NCI-H748 (cell line): ENCODE results near the gene LDLRAD3.

Source experiments
- DNase-seq: peaks from one replicate; lab custom pipeline; 2025; ENCODE audit not compliant: unreplicated experiment; lab: John Stamatoyannopoulos, UW

LDLRAD3 gene

GRCh38 chr11:36069576-36070212 lies 125.8 kb downstream of the LDLRAD3 start:
- peak; percentile 64 for DNase-seq

DNA sequence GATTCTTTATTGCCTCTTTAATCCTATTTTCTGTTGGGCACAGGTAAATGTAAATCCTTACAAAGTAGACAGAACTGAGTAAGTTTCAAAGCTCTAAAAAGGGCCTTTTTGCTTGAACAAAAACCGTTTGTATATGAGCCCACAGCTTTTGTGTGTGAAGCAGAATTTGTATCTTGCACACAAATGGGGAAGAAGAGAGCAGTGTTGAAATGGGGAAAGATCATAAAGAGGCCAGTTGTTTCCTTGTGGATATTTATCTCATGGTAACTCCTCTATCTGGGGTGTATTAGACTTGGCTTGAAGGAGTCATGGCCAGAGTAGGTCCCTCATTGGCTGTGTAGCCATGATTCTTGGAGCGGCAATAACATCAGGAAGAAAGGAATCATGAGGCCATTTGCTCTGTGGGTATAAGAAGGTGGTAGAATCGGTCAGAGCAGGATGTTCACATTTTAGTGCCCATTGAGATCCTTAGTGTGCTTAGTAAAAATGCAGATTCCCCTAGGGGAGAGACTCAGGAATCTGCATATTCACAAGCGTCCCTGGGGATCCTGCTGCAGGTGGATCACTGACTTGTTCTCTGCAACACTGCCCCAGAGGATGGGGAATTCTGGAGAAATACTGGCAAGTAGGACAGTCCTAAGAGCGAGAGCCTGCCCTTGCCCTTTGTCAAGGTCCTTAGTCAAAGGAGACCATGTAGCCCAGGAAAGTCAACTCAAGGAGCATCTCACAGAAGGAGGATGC lies 126.5 kb downstream of the LDLRAD3 start:
- DNase-seq, result no peak

DNA sequence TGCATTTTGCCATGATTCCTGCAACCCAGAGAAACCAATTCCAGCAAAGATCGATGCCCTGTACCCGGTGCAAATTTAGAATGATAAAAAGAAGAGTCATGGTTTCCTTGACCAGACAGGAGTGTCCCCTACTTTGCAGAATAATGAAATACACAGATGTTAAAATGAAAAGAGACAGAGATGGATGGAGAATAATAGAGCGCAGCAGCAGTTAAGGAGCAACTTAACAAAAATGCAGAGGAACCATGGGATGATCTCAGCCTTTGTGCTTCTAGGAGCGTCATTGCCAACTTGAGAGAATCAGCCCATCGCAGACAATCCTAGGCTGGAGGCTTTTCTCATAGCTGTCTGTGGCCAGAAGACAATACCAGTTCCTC lies 127.1 kb downstream of the LDLRAD3 start:
- no peak for DNase-seq

DNA sequence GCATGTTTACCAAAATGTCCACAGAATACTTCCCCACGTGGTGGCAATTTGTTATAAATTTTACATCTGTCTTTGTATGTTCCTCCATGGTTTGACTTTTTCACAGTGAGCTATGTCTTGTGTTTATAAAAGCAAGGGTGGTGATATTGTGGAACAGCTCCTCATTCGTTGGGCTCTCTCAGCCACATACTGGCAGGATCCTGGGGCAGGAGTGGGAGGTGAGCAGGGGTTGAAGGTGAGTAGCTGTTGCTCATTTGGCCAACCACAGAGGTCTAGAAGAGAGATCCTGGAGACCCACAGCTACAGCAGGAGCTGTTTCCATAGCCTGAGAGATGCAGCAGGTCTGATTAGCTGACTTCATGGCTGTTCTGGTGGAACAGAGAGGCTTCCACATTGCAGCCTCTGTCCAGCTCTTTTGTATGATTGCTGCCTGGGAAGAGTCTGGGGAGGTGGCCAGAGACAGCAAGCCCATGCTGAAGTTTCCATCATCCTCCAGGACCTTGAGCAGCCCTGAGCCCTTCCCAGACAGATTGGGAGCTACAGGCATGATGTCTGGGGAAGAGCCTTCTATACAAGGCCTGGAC lies 128.1 kb downstream of the LDLRAD3 start:
- no peak for DNase-seq

GRCh38 chr11:36073411-36074203 lies 129.7 kb downstream of the LDLRAD3 start:
- DNase-seq, result no peak

DNA sequence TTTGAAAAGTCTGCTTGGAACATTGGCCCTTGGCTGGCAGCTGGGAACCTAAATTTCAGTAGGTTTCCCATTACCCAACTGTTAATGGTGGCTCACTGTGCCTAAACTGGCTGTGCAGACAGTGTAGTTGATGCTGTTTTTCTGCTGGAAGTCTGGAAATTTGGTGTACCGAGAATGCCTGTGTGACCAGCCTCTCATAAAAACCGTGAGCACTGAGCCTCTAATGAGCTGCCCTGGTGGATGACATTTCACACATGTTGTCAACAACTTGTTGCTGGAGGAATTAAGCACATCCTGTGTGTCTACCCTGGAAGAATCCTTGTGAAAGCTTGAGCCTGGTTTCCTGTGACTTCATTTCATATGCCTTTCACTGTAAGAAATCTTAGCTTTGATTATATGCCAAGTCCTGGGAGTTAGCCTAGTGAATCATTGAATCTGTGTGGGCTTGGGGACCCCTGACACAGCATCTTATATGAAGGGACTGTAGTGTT lies 131.1 kb downstream of the LDLRAD3 start:
- no peak for DNase-seq

DNA sequence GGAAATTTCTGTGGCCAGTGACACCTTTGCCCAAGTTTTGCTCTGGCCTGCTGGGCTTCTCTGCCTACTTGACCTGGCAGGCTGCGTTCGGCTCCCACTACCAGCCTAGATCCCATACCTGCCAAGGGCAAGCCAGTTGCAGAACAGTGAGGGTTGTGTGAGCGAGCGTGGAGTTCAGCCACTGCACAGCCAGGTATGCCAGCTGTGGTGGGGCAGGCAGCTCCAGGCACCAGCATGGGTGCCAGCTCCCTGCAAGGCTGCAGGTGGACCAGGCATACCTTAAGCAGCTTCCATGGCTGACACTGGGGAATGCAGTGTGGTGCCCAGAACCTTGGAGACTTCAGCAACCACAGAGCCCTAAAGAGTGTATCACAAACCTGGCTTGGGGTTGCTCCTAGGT lies 133.5 kb downstream of the LDLRAD3 start:
- DNase-seq, result no peak

GRCh38 chr11:36077886-36078685 lies 134.2 kb downstream of the LDLRAD3 start:
- DNase-seq, result no peak

DNA sequence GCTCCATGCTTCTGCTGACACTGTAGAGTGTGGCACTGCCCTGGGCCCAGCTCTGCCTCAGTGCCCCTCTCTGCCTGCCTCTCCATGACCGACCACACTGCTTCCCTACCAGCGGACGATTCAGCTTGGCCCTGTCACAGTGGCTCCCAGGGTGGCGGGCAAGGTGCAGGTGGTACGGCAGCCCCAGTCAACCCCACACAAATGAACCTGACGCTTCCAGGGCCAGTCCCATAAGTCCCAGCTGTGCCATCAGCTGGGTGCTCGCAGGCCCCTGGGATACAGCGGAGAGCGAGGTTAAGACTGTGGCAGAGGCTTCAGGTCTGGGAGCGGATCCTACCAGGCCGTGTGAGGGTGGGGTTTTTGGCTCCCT lies 134.8 kb downstream of the LDLRAD3 start:
- no peak for DNase-seq

GRCh38 chr11:36079878-36080675 lies 136.2 kb downstream of the LDLRAD3 start:
- DNase-seq, result no peak

GRCh38 chr11:36081274-36081945 lies 137.5 kb downstream of the LDLRAD3 start:
- no peak for DNase-seq

DNA sequence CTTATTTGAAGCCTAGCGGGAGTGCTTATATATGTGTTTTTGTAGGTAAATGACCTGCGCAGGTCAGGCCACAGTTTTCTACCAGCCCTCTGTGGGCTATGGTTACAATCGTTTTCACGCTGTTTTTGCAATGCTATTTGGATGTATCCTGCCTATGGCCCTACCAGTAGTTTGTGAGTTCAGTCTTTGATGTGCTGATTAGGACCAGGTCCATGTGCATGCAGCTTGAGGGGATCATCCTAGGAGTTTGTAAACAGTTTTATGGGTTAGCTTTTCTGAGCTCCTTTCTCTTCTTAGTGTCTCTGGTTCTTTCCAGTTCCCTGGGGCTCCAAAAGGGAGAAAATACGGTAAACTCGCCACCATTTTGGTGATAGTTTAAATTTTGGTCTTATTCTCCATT lies 142.5 kb downstream of the LDLRAD3 start:
- no peak for DNase-seq

DNA sequence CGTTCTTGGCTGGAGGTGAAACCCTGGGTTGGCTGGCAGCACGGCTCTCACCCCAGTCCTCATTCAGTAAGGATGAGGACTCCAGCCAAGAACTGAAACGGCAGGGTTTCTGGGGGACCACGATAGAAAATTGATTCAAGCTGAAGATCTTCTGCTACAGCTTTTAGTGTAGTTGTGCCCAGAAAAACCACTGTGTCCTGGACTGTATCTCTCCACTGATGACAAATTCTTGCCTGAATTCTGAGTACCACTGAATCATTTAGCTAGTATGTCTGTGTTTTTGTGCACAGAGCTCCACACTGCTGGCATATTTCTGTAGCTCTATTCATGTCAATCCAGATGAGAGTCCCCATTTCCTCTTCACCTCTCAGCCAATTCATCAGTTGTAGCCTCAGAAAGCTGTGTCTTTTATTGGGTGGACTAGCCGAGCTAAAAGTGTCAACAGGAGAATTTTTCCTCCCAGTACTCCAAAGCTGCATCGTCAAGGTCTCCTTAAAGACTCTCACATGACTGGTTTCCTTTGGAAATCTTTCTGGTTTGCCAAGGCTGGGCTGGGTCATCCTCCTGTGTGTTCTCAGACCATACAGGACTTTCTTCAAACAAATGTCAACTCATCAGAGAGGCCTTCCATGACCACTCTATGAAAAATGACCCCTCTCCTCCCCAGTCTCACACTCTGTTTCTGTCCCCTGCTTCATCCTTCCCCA lies 144.6 kb downstream of the LDLRAD3 start:
- DNase-seq, result no peak

DNA sequence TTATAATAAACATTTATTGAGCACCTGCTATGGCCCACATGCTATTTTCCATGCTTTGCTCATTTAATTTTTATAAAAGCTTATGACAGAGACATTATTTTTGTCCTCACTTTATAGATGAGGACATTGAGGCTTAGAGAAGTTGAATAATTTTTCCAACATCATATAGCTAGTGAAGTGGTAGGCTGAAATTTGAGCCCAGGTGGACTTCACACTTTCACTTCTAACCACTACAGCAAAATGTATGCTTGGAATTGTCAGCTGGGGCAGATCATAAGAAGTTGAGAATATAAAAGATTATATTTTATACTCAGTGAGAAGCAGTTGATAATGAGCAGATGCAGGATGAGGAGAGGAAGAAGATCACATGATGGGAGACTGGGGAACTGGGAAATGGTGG lies 146.1 kb downstream of the LDLRAD3 start:
- no peak for DNase-seq

- DNase-seq, result no peak
Measured at GRCh38 chr11:36090356-36091109, 146.7 kb downstream of the LDLRAD3 start.

DNA sequence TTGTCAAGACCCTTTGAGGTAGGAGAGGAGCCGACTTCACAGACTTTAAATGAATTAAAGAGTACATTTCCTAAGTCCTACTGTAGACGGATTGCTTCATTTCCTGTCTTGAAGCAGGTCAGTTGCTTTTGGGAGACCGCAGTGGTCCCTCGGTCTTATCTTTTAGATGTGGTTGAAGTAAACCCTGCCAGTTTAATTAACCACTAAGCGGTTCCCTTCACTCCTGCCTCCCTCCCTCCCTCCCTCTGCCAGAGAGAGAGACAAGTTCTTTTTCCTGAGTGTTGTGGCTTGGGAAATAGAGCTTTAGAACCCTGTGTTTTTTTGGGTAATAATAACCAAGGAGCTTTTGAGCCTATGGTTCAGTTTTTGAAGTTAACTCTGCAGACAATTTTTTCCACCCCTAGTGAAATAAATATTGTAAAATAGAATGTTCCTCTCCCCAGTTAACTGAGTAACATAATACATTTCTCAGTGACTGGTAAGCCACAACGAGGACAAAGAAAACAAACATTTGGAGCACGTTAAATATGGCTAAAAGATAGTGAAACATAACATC lies 147.5 kb downstream of the LDLRAD3 start:
- no peak for DNase-seq

DNA sequence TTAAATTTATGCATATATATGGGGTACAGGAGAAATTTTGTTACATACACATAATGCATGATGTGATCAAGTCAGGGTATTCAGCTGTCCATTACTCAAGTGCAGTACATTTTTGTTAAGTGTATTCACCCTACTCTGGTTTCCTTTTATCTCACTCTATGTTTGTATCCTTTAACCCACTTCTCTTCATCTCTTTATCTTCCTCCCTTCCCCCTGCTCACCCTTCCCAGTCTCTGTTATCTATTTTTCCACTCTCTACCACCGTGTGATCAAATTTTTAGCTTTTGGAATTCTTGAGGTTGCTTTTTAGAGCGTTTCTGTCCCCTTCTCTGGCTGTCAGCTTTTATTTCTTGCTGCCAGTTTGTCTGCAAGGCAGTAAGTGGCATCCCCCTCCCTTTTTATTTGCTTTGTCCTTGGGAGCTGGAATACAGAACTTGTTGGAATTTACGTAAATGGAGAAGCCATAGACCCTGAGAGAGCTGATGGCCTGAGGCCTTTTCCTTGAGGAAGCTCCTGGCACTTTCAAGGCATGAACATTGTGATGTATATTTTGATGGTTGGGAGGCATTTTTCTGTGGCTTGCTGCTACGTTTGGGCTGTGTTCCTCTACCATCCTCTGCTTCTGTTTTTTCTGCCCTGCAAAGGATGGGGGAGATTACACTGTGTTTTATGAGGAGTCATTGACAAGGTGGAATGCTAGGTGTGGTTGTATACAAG lies 148.6 kb downstream of the LDLRAD3 start:
- no peak for DNase-seq
